Activated CD8-positive, alpha-beta memory T cell treated with anti-CD3 and anti-CD28 coated beads for 1 hour (primary cell): Measurements from ENCODE around the gene PTPN5.

Source experiments
- DNase-seq, 2 donors: peaks; one replicate each; pipeline ENCODE4 v3.0.0-alpha.2; 2020; ENCODE audit warnings: low read depth in 1 of 2; ENCODE audit errors: extremely low read depth in 1 of 2

The PTPN5 gene

DNA sequence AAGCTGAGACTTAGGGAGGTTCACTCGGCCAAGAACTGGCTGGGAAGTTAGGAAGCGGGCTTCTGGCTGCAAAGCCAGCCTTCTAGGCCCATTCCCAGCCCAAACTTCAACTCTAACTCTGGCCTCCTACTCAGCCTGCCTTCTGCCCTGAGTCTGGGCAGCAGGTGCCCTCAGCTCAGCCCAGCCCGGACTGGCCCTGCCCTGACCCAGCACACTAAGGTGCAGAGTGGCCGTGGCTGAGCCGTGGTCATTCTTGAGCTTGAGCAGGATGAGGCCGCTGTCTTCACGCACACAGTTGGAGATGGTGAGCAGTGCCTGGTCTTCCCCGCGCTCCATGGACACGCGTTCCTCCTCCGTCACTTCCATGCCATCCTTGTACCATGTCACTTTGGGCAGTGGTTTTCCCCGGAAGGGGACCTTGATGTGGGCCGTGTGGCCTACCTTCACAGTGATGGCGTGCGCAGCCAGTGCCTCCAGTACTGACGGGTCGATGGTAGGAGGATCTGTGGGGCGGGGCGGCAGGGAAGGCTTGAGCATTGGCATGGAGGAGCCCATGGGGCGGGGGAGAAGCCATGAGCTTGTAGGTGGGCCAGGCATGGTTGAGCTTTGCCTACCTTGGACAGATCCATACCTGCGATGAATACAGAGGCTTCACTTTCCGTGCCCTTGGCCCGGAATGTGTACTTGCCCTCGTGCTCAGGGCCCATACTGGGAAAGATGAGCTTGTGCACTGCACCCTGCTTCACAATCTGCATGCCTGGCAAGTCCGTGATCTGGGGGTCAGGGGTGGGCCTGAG, 77.8 kb downstream of the PTPN5 start:
- DNase-seq, result no peak

DNA sequence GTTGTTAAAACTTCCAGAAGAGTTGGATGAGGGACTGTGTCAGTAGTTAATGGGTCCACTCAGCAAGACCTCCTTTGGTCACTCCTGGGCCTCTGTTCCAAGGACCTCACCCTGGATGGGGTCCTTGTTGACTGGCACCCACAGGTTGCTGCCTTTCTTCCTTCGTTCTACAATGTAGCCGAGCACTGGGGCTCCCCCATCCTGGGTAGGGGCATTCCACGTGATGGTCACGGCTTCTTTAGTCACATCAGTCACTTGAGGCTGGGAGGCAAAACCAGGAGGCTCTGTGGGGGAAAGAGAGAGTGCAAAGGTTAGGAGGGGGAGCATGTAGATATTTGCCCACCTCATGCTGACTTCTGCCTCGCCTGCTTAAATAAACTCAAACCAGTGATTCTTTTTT, 81.1 kb downstream of the PTPN5 start:
- DNase-seq, result no peak

DNA sequence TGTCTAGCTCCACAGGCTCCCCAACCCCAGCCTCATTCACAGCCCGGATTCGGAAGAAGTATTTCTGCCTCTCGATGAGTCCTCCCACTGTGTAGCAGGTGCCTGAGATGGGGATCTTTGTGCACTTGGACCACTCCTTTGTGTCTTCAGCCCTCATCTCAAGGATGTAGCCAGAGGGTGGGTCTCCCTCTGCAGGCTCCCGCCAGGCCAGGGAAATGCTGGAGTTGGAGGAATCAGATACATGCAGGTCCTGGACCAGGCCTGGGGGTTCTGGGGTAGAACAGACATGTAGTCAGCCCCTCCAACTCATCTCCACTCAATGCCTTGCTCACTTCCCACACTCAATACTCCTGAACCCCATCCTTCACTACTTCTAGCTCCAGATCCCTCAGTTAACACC, 82.2 kb downstream of the PTPN5 start:
- no peak for DNase-seq

DNA sequence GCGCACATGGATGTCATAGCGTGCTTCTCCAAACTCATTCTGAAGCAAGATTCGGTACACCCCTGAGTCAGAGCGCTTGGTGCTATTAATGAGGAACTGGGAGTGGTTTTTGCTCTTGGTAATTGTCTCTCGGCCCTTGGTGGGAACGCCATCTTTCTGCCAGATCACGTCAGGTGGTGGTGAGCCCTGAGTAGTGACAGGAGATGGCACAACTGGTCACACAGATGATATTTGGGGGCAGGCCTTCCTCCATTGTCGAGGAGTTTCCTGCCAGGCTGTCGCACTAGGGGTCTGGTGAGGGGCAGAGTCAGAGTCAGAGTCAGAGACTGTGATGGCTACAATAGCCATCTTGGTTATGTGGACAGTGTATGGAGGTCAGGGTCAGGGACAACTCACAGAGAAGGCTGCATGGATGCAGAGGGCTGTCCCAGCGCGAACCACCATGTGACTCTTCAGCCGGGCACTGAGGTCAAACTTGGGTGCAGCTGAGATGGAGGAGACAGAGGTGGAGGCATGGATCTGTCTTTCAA, 83.7 kb downstream of the PTPN5 start:
- no peak for DNase-seq

DNA sequence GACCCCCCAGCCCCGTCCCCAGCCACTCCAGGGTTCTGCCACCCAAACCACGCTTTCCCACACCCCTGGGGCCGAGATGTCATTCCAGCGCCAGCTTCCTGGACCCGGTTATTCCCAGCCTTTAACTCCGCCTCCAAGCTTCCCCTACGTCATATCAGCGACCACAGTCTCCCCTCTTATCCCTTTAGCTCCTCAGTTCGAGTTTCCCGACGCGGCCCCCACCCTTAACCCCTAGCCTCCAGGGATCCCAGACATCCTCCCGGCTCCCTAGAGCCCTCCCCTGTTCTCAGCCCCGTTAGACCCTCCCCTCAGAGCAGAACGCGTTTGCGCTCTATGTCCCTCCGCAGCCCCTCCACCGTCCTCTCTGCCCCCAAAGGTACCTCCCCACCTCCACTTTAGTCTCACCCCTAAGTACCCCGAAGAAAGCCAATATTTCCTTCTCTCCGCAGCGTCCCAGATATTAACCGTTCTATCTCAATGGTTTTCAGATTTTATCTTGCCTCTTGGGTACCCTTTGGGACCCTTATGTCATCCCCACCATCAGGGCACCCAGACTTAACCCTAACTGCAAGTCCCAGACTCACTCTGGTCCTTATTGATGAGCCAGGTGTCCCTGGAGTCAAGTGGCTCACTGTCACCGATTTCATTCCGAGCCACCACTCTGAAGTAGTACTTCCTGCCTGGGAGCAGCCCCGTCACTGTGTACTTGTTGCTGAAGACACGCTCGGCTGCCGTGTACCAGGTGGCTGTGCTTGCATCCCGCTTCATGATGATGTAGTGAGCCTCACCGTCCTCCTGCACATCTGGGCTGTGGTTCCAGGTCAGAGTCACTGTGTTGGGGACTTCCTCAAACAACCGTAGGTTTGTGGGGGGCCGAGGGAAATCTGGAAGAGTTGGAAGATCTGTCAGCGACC, 85.0 kb downstream of the PTPN5 start:
- DNase-seq, result peak in 1 of 2 donors; percentile 35

DNA sequence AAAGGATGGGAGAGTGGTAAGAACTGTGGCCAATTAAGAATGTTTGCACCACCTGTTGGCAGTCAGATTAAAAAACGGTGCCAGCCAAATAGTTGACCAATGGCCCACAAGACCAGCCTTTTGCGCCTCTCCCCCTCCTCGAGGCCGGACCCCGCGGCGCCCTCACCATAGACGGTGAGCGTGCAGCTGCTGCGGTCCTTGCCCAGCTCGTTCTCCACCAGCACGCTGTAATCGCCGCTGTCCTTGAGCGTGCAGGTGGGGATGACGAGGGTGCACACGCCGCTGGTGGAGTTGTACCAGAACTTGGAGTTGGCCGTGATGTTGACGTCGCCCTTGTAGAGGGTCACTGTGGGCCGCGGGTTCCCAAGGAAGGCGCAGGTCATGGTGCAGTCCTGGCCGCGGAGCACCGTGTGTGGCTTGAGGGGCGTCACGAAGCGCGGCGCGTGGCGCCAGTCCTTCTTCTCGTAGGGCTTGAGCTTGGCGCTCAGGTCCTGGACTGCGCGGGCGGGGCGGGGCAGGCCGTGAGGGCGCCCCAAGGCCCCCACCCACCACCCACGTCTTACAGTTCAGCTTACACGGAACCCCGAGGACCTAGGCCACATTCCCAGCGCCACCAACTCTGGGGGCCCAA, 85.8 kb downstream of the PTPN5 start:
- DNase-seq, result no peak

DNA sequence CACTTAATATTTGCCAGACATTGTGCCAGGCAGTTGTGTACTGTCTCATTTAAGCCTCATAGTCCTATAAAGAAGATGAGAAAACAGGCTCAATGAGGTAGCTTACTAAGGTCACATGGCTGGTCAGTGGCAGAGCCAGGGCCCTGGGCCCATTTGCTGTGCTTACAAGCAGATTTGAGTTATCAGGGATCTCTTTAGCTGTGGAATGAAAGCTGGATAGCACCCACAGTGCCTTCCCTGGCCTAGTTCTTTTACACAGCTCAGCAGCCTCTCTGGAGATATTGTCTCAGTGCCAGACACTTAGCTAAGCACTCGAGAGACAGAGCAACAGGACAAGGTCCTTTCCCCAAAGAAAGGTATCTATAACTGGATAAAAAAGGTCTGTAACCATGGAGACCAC, 86.9 kb downstream of the PTPN5 start:
- DNase-seq, result no peak

- no peak for DNase-seq
These were observed 87.5 kb downstream of the PTPN5 start for GRCh38 chr11:18704045-18704645.

DNA sequence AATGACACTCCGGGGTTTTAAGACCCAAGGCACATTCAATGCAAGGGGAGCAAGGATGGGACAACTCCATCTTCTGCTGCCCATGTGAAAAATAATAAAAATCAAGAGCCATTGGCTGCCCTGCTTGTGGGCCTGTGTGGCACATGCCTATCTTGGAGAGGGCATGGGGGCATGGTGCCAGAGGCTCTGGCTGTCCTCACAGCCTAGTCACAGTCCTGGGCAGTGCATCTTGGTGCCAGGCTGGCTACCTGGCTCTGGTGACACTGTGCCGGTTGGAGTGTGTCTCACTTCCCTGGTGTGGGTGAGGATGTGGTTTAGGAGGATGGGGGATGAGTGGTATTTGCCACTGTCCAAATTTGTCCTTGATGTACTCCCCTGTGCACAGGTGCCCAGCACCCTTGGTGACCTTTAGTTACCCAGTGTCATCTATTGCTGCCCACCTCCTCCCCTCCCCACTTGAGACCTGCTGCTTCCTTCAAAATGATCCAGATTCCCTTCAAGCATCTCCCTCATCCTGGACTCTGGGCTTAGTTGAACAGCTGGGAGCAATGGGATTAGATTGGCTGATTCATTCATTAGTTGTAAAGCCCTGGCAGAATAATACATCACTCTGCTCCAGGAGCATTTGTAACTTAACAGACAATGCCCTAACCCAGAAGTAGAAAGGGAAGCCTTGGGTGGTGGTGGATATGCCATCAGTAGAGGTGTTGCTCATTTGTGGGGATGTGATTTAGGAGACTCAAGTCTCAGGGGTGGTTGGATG, 88.4 kb downstream of the PTPN5 start:
- no peak for DNase-seq

DNA sequence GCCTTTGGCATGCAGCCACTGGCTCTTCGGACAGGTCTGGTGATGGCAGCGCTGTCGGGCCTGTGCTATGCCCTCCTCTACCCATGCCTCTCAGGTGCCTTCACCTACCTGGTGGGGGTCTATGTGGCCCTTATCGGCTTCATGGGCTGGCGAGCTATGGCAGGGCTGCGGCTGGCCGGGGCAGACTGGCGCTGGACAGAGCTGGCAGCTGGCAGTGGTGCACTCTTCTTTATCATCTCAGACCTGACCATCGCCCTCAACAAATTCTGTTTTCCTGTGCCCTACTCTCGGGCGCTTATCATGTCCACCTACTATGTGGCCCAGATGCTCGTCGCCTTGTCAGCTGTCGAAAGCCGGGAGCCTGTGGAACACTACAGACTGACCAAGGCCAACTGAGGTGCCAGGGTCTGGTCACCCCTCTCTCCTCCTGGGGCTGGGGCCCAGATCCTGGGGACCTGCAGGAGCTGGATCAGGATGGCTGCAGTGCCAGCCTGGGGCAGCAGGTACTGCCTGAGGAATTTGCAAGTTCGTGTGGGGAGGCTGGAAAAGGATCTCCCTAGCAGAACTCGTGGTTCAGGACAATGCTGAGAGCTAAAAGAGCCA, 89.9 kb downstream of the PTPN5 start:
- DNase-seq, result no peak

- no peak for DNase-seq
These were observed 90.7 kb downstream of the PTPN5 start for GRCh38 chr11:18700872-18701271.

DNA sequence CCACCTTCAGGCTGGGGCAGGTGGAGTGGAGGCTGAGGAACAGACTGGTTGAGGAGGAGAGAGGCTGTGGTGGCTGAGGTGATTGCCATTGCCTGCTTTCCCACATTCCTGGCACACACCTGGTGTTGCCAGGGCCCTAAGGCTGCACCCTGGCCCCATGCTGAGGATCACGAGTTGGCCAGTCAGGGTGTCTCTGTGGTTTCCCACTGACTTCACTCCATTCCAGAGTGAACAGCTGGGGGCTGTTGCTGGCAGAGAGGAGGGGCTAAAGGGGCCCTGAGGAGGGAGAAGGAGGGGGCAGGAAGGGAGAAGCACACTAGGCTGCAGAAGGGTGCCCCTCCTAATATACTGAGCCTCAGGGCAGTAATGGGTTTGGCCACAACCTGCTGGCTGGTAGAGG, 91.2 kb downstream of the PTPN5 start:
- no peak for DNase-seq

GRCh38 chr11:18699848-18700261, 91.7 kb downstream of the PTPN5 start:
- no peak for DNase-seq

- no peak for DNase-seq
These were observed 92.4 kb downstream of the PTPN5 start for GRCh38 chr11:18699269-18699596.

DNA sequence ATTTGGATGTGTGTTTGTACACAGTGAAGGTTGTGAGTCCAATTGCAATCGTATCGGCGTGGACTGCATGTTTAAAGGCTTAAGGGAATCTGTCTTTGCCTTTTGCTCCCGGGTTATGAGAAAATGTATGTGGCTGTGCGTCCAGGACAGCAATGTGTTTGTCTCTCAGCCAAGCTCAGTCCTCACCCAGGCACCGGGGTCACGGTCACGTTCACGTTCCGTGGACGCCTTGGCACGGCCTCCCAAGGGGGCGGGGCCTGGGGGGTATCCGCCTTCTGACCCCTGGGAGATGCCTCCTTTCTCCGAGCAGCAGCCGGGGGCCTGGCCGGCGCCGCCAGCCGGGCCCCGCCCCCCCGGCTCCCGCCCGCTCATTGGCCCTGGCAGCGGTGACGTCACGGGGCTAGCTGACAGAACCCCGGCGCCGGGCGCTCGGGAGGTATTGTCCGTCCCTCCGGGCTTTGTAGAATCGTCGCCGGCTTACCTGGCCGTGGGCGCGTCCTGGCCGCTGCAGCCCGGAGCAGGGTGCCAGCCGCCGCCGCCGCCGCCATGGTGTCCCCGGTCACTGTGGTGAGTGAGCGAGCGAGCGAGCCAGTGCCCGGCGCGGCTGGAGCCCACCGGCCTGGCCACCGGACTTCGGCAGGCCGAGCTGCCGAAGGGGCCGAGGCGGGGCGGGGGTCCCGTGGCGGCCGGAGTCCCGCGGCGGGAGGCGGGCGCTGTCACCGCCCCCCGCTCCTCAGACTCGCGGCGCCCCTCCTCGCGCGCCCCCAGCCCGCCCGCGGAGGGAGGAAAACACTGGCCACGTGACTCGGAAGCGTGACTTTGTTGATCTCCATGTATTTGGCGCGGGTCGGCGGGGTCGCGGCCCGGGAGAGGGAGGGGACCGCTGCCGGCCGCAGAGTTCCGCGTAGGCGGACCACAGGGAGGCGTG, 93.0 kb downstream of the PTPN5 start, which contains the start of gene TMEM86A:
TMEM86A (plus strand) TSS at position 439 of the 928 bp plus-strand sequence; CDS start at position 547, 108 bp downstream.
- DNase-seq, result peak; percentile 71 to 88

DNA sequence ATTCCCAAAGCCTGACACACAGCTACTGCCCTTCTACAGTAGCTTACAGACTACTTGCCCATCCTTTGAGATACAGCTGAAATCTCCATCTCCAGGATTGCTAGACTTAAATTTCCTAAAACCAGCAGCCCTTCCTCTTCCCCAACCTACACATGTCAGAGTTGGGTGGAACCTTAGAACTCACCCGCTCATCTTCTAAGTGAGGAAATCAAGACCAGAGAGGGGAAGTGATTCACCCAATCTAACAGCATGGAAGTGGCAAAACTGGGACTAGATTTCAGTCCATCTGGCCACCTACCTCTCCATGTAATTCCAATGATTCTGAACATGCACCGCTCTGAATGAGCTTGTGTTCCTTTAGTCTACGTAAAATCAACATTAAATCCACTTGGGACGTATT, 94.0 kb downstream of the PTPN5 start:
- DNase-seq, result no peak

DNA sequence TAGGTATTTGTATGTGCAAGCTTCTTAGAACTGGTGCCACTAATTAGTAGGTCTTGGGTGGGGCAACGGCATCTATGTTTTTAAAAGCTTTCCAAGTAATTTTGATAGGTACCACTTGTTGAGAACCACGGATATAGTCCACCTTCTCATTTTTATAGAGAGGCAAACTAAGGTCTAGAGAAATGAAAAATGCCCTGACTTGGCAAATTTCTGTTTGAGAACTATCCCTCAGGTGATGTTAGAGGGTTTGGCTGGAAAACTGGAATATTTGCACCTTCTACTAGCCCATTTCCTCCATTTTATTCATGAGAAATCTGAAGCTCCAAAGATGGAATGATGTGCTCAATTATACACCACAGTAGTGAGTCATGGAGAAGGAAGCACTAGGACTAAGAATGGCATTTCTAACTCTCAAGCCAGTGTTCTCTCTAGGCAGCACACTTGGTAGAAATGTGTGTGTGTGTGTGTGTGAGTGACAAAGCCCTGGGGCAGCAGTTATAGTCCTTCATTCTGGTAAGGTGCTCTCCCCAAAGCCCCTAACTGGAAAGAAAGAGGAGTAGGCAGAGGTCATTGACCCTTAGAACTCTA, 94.9 kb downstream of the PTPN5 start:
- no peak for DNase-seq
